SK-N-SH treated with all-trans-retinoic acid at 6 μM for 48 hours (cell line): ENCODE measurements around the gene AQP10.

Experiments used
- ATAC-seq: fragments of 200-7000 bp; cut with Tn5 transposase; 3 replicates; pipeline ENCODE4 v1.9.1; 2020; ENCODE audit warnings: mild to moderate bottlenecking, moderate library complexity
- BACH2 ChIP-seq: fragments of 250-450 bp; sonication (Bioruptor Pico); IDR thresholded peaks from 2 replicates; pipeline ENCODE4 v1.9.0; 2021; ENCODE audit warnings: mild to moderate bottlenecking, borderline replicate concordance
- CREB5 ChIP-seq: fragments of 250-450 bp; sonication (Bioruptor Pico); IDR thresholded peaks from 2 replicates; pipeline ENCODE4 v1.5.1; 2020; ENCODE audit warnings: low read depth, mild to moderate bottlenecking, moderate library complexity
- CSDC2 ChIP-seq: fragments of 250-450 bp; sonication (Bioruptor Pico); IDR thresholded peaks from 2 replicates; pipeline ENCODE4 v1.5.0; 2020; ENCODE audit warnings: mild to moderate bottlenecking, moderate library complexity
- CSRNP3 ChIP-seq: fragments of 250-450 bp; sonication (Bioruptor Pico); IDR thresholded peaks from 2 replicates; pipeline ENCODE4 v1.5.1; 2021; ENCODE audit warnings: mild to moderate bottlenecking, moderate library complexity
- ESRRG ChIP-seq: fragments of 250-450 bp; sonication (Bioruptor Pico); IDR thresholded peaks from 2 replicates; pipeline ENCODE4 v1.6.1; 2021; ENCODE audit warnings: mild to moderate bottlenecking
- GLIS3 ChIP-seq: fragments of 250-450 bp; sonication (Bioruptor Pico); IDR thresholded peaks from 2 replicates; pipeline ENCODE4 v1.5.0; 2020; ENCODE audit warnings: mild to moderate bottlenecking, moderate library complexity
- ISL1 ChIP-seq: fragments of 250-450 bp; sonication (Bioruptor Pico); IDR thresholded peaks from 2 replicates; pipeline ENCODE4 v2.1.2; 2022; ENCODE audit warnings: mild to moderate bottlenecking, moderate library complexity
- OSR1 ChIP-seq: fragments of 250-450 bp; sonication (Bioruptor Pico); IDR thresholded peaks from 2 replicates; pipeline ENCODE4 v1.8.0; 2022; ENCODE audit warnings: moderate library complexity, mild to moderate bottlenecking, inconsistent platforms
- POU6F1 ChIP-seq: fragments of 250-450 bp; sonication (Bioruptor Pico); IDR thresholded peaks from 2 replicates; pipeline ENCODE4 v1.8.0; 2021; ENCODE audit warnings: low read depth, mild to moderate bottlenecking, moderate library complexity, borderline replicate concordance
- PPARA ChIP-seq: fragments of 250-450 bp; sonication (Bioruptor Pico); IDR thresholded peaks from 2 replicates; pipeline ENCODE4 v1.5.0; 2020; ENCODE audit warnings: mild to moderate bottlenecking, borderline replicate concordance
- TSHZ2 ChIP-seq: fragments of 250-450 bp; sonication (Bioruptor Pico); IDR thresholded peaks from 2 replicates; pipeline ENCODE4 v1.5.0; 2020; ENCODE audit warnings: mild to moderate bottlenecking, moderate library complexity
- ZC3H10 ChIP-seq: fragments of 250-450 bp; sonication (Bioruptor Pico); IDR thresholded peaks from 2 replicates; pipeline ENCODE4 v1.5.1; 2021; ENCODE audit warnings: mild to moderate bottlenecking, moderate library complexity
- ZFP30 ChIP-seq: fragments of 450-650 bp; formaldehyde crosslinking; IDR thresholded peaks from 2 replicates; pipeline ENCODE4 v1.5.0; 2022; ENCODE audit warnings: mild to moderate bottlenecking, moderate library complexity
- ZNF70 ChIP-seq: fragments of 450-650 bp; formaldehyde crosslinking; IDR thresholded peaks from 2 replicates; pipeline ENCODE4 v1.5.0; 2020; ENCODE audit warnings: mild to moderate bottlenecking, moderate library complexity
- ZNF8 ChIP-seq: fragments of 450-650 bp; formaldehyde crosslinking; IDR thresholded peaks from 2 replicates; pipeline ENCODE4 v1.5.0; 2020; ENCODE audit warnings: mild to moderate bottlenecking, moderate library complexity

The AQP10 gene

GRCh38 chr1:154352581-154353459, 31.9 kb downstream of the AQP10 start:
- ATAC-seq: peak; percentile 79
- TF ChIP-seq POU6F1 (CRISPR knock-in tag) (no peak), CREB5 (CRISPR knock-in tag) (no peak), ZFP30 (CRISPR knock-in tag) (no peak), ZNF8 (no peak), ZC3H10 (CRISPR knock-in tag) (no peak), GLIS3 (CRISPR knock-in tag) (no peak), PPARA (no peak)

GRCh38 chr1:154353460-154353904, 32.6 kb downstream of the AQP10 start:
- ATAC-seq: peak; percentile 65
- TF ChIP-seq ZNF70 (CRISPR knock-in tag): no peak
- no peak for TF ChIP-seq CREB5 (CRISPR knock-in tag)
- TF ChIP-seq BACH2: no peak
- no peak for TF ChIP-seq ZC3H10 (CRISPR knock-in tag)

- ATAC-seq: no peak
- TF ChIP-seq ISL1 (CRISPR knock-in tag): no peak
- TF ChIP-seq CSRNP3 (CRISPR knock-in tag): no peak
- TF ChIP-seq POU6F1 (CRISPR knock-in tag): no peak
- TF ChIP-seq ZNF70 (CRISPR knock-in tag): no peak
- TF ChIP-seq TSHZ2: no peak
- TF ChIP-seq GLIS3 (CRISPR knock-in tag): no peak
- TF ChIP-seq CSDC2 (CRISPR knock-in tag): no peak
- TF ChIP-seq, all 23 proteins: peak for 0
Measured at GRCh38 chr1:154353966-154354365, 33.1 kb downstream of the AQP10 start.

- no peak for ATAC-seq
- no peak for TF ChIP-seq ESRRG (CRISPR knock-in tag)
- no peak for TF ChIP-seq CSRNP3 (CRISPR knock-in tag)
- TF ChIP-seq OSR1: no peak
- no peak for TF ChIP-seq ZFP30 (CRISPR knock-in tag)
- TF ChIP-seq PPARA: no peak
- no peak for TF ChIP-seq ZNF8
Measured at GRCh38 chr1:154358519-154358918, 37.6 kb downstream of the AQP10 start.
